ENCODE data around the gene COLEC11.
"Not testable (repeated sequence)": the region's sequence is repeated elsewhere in the genome, so short reads cannot be mapped to it uniquely, and the experiment has no call there.

DNA sequence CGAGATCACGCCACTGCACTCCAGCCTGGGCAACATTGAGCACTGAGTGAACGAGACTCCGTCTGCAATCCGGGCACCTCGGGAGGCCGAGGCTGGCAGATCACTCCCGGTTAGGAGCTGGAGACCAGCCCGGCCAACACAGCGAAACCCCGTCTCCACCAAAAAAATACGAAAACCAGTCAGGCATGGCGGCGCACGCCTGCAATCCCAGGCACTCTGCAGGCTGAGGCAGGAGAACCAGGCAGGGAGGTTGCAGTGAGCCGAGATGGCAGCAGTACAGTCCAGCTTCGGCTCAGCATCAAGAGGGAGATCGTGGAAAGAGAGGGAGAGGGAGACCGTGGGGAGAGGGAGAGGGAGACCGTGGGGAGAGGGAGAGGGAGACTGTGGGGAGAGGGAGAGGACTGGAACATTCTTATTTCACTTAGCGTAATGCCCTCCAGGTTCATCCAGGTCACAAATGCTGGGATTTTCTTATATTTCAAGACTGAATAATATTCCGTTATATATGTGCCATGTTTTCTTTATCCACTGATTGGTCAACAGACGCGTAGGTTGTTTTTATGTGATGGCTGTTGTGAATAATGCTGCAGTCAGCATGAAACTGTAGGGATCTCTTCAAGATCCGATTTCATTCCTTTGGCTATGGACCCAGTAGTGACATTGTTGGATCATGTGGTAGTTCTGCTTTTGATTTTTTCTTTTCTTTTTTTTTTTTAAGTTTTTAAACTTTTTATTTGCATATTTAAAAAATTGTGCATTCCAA lies 21.7 kb downstream of the COLEC11 start:
- TF ChIP-seq, protein P1, sequence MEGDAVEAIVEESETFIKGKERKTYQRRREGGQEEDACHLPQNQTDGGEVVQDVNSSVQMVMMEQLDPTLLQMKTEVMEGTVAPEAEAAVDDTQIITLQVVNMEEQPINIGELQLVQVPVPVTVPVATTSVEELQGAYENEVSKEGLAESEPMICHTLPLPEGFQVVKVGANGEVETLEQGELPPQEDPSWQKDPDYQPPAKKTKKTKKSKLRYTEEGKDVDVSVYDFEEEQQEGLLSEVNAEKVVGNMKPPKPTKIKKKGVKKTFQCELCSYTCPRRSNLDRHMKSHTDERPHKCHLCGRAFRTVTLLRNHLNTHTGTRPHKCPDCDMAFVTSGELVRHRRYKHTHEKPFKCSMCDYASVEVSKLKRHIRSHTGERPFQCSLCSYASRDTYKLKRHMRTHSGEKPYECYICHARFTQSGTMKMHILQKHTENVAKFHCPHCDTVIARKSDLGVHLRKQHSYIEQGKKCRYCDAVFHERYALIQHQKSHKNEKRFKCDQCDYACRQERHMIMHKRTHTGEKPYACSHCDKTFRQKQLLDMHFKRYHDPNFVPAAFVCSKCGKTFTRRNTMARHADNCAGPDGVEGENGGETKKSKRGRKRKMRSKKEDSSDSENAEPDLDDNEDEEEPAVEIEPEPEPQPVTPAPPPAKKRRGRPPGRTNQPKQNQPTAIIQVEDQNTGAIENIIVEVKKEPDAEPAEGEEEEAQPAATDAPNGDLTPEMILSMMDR (conservative IDR thresholded peaks at IDR 0.05): not testable (repeated sequence)
- TF ChIP-seq ZFX (IDR thresholded peaks at IDR 0.05): not testable (repeated sequence)

Measured in C4-2B (cell line).